Caco-2 (cell line): ENCODE data around the gene ATG9B. TPM values are rescaled to one million over a fixed set of nuclear protein-coding genes. Genes with fewer than 3 reads are reported as not detected.

Experiments
- BruUV-seq: library from RNA; stranded (reverse); fragments of 400-500 nt; replicated peaks from 2 replicates; lab custom pipeline; 2021; lab: Mats Ljungman, UMichigan
- CTCF ChIA-PET: fragments of 300-600 bp; sonication (Branson Sonifier 250); formaldehyde crosslinking; loops from one replicate; lab custom pipeline; 2022; ENCODE audit warnings: antibody characterized with exemption; lab: Charles Lee
- POLR2A ChIA-PET: fragments of 300-600 bp; sonication (Branson Sonifier 250); formaldehyde crosslinking; loops from one replicate; lab custom pipeline; 2022; ENCODE audit warnings: antibody characterized with exemption; lab: Charles Lee
- DNase-seq, 2 experiments: peaks; one replicate each; pipeline versions ENCODE4 v3.0.0 to v3.0.0-alpha.2; 2020 to 2022
- H3K27me3 ChIP-seq: replicated peaks from 2 replicates; pipeline ENCODE4 v1.6.0; 2011; ENCODE audit warnings: low read length; ENCODE audit not compliant: control insufficient read depth, insufficient read depth
- H3K36me3 ChIP-seq: 2 replicates; pipeline ENCODE4 v1.5.1; 2011; ENCODE audit warnings: low read length; ENCODE audit not compliant: control insufficient read depth, insufficient read depth
- H3K4me1 ChIP-seq: fragments of 250-450 bp; sonication (Bioruptor Pico); 2 replicates; pipeline ENCODE4 v1.5.1; 2020; ENCODE audit warnings: mild to moderate bottlenecking
- H3K4me3 ChIP-seq: 2 replicates; pipeline ENCODE4 v1.5.1; 2011; ENCODE audit warnings: low read depth, mild to moderate bottlenecking, control low read depth, low read length
- H3K9me3 ChIP-seq: fragments of 250-450 bp; sonication (Bioruptor Pico); 2 replicates; pipeline ENCODE4 v1.5.1; 2020; ENCODE audit warnings: mild to moderate bottlenecking, moderate library complexity
- H3K27ac Mint-ChIP-seq: one replicate; pipeline ENCODE4 v1.8.0; 2022; ENCODE audit warnings: mixed read lengths; ENCODE audit not compliant: unreplicated experiment
- H3K27me3 Mint-ChIP-seq: one replicate; pipeline ENCODE4 v1.8.0; 2022; ENCODE audit warnings: mixed read lengths; ENCODE audit not compliant: insufficient read depth, unreplicated experiment
- H3K36me3 Mint-ChIP-seq: one replicate; pipeline ENCODE4 v1.8.0; 2022; ENCODE audit warnings: mild to moderate bottlenecking, mixed read lengths; ENCODE audit not compliant: insufficient read depth, unreplicated experiment
- H3K4me1 Mint-ChIP-seq: one replicate; pipeline ENCODE4 v1.8.0; 2022; ENCODE audit warnings: low read depth, mixed read lengths; ENCODE audit not compliant: unreplicated experiment
- H3K4me3 Mint-ChIP-seq: one replicate; pipeline ENCODE4 v1.8.0; 2022; ENCODE audit warnings: mild to moderate bottlenecking, moderate library complexity, mixed read lengths; ENCODE audit not compliant: unreplicated experiment
- H3K9me3 Mint-ChIP-seq: one replicate; pipeline ENCODE4 v1.8.0; 2022; ENCODE audit warnings: mixed read lengths; ENCODE audit not compliant: unreplicated experiment
- CTCF ChIP-seq, 2 experiments: fragments of 200-600 bp in 1 of 2; IDR thresholded peaks; 1 replicate in 1 of 2; 2 replicates in 1 of 2; pipeline versions ENCODE4 v1.5.1 to v1.8.0; 2011 to 2022; ENCODE audit warnings: antibody characterized with exemption in 1 of 2, control low read depth in 1 of 2, inconsistent platforms in 1 of 2, low read depth in 1 of 2, low read length in 1 of 2, mild to moderate bottlenecking in 1 of 2, moderate library complexity in 1 of 2; ENCODE audit not compliant: insufficient read depth in 1 of 2, severe bottlenecking in 1 of 2, unreplicated experiment in 1 of 2
- intact Hi-C: fragments of 100-400 bp; cut with micrococcal nuclease; formaldehyde crosslinking; loops from one replicate; pipeline ENCODE4 v1.10.0; 2022; ENCODE audit not compliant: unreplicated experiment
- total RNA-seq: library from RNA; stranded (reverse); gene quantifications from 2 replicates; pipeline ENCODE4 v1.2.3, GENCODE V29; 2022

The ATG9B gene
- total RNA-seq, 1 experiment from 2014 or later = 4.3 TPM

GRCh38 chr7:150990416-150991186 lies 33.7 kb downstream of the ATG9B start, which contains the start of gene NOS3:
TSS of gene NOS3 (plus strand) at chr7:150991017. CDS start at chr7:150993804, 2,787 bp downstream.
- peaks cover 14% of the 10 kb centered on the region for H3K9me3 ChIP-seq
- H3K4me1 ChIP-seq = no peaks in the 10 kb centered on the region
- no peaks in the 10 kb centered on the region for H3K4me1 Mint-ChIP-seq
- H3K4me3 Mint-ChIP-seq = no peak within 1 kb of the TSS
- H3K9me3 Mint-ChIP-seq = peaks cover 19% of the 10 kb centered on the region
- ChIA-PET CTCF (interaction anchor here (0.6 kb wide), 1 partner anchor 562 kb away, joined by 3 read pairs; no protein-coding TSS in a partner anchor), POLR2A (no interaction called here)
- DNase-seq = no peak
- no peaks in the 10 kb centered on the region for H3K36me3 ChIP-seq
- intact Hi-C loops = no loop called here
- TF ChIP-seq CTCF (IDR thresholded peaks at IDR 0.05; ENCODE audit: insufficient read depth in 1 of 2, low read depth in 1 of 2, low read length in 1 of 2, severe bottlenecking in 1 of 2, unreplicated experiment in 1 of 2) = no peak
- no TSS peak for BruUV-seq
- no peaks in the 10 kb centered on the region for H3K27me3 Mint-ChIP-seq
- no peak within 1 kb of the TSS for H3K27ac Mint-ChIP-seq
- H3K4me3 ChIP-seq = no peak within 1 kb of the TSS
- no peaks in the 10 kb centered on the region; the same call in 1 of the 2 replicates for H3K27me3 ChIP-seq
- no peaks in the 10 kb centered on the region for H3K36me3 Mint-ChIP-seq

- Mint-ChIP-seq H3K36me3 (no peaks in the 10 kb centered on the region), H3K4me1 (no peaks in the 10 kb centered on the region), H3K4me3 (no peak overlapping the region), H3K27me3 (no peaks in the 10 kb centered on the region), H3K9me3 (peaks cover 19% of the 10 kb centered on the region), H3K27ac (no peak overlapping the region)
- H3K9me3 ChIP-seq = peaks cover 14% of the 10 kb centered on the region
- no TSS peak for BruUV-seq
- no peaks in the 10 kb centered on the region; the same call in 1 of the 2 replicates for H3K27me3 ChIP-seq
- no peak for TF ChIP-seq CTCF (IDR thresholded peaks at IDR 0.05; ENCODE audit: insufficient read depth in 1 of 2, low read depth in 1 of 2, low read length in 1 of 2, severe bottlenecking in 1 of 2, unreplicated experiment in 1 of 2)
- ChIA-PET POLR2A (no interaction called here), CTCF (interaction anchor here (0.6 to 0.7 kb wide), 2 partner anchors 24 to 164 kb away, joined by 4 to 8 read pairs; no protein-coding TSS in a partner anchor)
- no peak for DNase-seq
- intact Hi-C loops = loop anchor here (5.0 kb wide), 1 partner anchor 212 kb away; no protein-coding TSS in a partner anchor
- no peaks in the 10 kb centered on the region for H3K4me1 ChIP-seq
- no peaks in the 10 kb centered on the region for H3K36me3 ChIP-seq
- no peak overlapping the region for H3K4me3 ChIP-seq
These were observed 34.8 kb downstream of the ATG9B start for GRCh38 chr7:150989456-150989855.

- Mint-ChIP-seq H3K36me3 (no peaks in the 10 kb centered on the region), H3K27me3 (no peaks in the 10 kb centered on the region), H3K4me1 (no peaks in the 10 kb centered on the region), H3K4me3 (no peak overlapping the region), H3K27ac (no peak overlapping the region), H3K9me3 (peaks cover 19% of the 10 kb centered on the region)
- H3K27me3 ChIP-seq = no peaks in the 10 kb centered on the region; the same call in 1 of the 2 replicates
- ChIA-PET CTCF (interaction anchor here (0.6 to 0.7 kb wide), 2 partner anchors 23 to 164 kb away, joined by 4 to 8 read pairs; no protein-coding TSS in a partner anchor), POLR2A (no interaction called here)
- H3K9me3 ChIP-seq = peaks cover 14% of the 10 kb centered on the region
- intact Hi-C loops = loop anchor here (5.0 kb wide), 1 partner anchor 211 kb away; no protein-coding TSS in a partner anchor
- H3K36me3 ChIP-seq = no peaks in the 10 kb centered on the region
- no peak overlapping the region for H3K4me3 ChIP-seq
- TF ChIP-seq CTCF (IDR thresholded peaks at IDR 0.05; ENCODE audit: insufficient read depth in 1 of 2, low read depth in 1 of 2, low read length in 1 of 2, severe bottlenecking in 1 of 2, unreplicated experiment in 1 of 2) = peak; percentile 52 to 56
- BruUV-seq = no TSS peak
- no peaks in the 10 kb centered on the region for H3K4me1 ChIP-seq
- DNase-seq = peak in 1 of 2 experiments; percentile 39
These were observed 35.8 kb downstream of the ATG9B start for GRCh38 chr7:150988230-150989226.
